ENCODE measurements around the gene ALKBH8.

DNA sequence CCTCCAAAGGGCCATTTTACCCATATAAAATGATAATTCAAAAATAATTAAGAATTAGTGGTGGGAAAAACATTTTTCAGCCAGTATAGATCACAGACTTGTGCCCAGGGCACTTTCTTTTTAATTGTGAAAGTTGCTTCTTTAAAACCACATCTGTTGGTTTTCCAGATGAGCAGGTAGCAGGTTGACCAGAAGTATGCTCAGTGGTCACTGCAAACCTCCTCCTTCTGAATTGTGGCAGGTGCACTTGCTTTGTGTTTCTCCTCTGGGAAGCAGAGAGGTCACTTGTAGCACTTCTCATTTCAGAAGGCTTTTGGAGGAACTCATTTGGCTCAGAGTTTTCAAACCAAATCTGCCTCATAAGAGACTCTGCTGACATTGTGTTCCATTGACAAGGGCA lies 83.3 kb downstream of the ALKBH8 start:
- TF ChIP-seq, protein P1, sequence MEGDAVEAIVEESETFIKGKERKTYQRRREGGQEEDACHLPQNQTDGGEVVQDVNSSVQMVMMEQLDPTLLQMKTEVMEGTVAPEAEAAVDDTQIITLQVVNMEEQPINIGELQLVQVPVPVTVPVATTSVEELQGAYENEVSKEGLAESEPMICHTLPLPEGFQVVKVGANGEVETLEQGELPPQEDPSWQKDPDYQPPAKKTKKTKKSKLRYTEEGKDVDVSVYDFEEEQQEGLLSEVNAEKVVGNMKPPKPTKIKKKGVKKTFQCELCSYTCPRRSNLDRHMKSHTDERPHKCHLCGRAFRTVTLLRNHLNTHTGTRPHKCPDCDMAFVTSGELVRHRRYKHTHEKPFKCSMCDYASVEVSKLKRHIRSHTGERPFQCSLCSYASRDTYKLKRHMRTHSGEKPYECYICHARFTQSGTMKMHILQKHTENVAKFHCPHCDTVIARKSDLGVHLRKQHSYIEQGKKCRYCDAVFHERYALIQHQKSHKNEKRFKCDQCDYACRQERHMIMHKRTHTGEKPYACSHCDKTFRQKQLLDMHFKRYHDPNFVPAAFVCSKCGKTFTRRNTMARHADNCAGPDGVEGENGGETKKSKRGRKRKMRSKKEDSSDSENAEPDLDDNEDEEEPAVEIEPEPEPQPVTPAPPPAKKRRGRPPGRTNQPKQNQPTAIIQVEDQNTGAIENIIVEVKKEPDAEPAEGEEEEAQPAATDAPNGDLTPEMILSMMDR (IDR thresholded peaks at IDR 0.05), result no peak
- no peak for TF ChIP-seq TCF7L2 (IDR thresholded peaks at IDR 0.05; ENCODE audit: low read depth, low read length)
- no peak for TF ChIP-seq POLR2AphosphoS5 (IDR thresholded peaks at IDR 0.05; ENCODE audit: low read depth, low read length)
- TF ChIP-seq, protein P2, sequence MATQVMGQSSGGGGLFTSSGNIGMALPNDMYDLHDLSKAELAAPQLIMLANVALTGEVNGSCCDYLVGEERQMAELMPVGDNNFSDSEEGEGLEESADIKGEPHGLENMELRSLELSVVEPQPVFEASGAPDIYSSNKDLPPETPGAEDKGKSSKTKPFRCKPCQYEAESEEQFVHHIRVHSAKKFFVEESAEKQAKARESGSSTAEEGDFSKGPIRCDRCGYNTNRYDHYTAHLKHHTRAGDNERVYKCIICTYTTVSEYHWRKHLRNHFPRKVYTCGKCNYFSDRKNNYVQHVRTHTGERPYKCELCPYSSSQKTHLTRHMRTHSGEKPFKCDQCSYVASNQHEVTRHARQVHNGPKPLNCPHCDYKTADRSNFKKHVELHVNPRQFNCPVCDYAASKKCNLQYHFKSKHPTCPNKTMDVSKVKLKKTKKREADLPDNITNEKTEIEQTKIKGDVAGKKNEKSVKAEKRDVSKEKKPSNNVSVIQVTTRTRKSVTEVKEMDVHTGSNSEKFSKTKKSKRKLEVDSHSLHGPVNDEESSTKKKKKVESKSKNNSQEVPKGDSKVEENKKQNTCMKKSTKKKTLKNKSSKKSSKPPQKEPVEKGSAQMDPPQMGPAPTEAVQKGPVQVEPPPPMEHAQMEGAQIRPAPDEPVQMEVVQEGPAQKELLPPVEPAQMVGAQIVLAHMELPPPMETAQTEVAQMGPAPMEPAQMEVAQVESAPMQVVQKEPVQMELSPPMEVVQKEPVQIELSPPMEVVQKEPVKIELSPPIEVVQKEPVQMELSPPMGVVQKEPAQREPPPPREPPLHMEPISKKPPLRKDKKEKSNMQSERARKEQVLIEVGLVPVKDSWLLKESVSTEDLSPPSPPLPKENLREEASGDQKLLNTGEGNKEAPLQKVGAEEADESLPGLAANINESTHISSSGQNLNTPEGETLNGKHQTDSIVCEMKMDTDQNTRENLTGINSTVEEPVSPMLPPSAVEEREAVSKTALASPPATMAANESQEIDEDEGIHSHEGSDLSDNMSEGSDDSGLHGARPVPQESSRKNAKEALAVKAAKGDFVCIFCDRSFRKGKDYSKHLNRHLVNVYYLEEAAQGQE (IDR thresholded peaks at IDR 0.05; ENCODE audit: insufficient read depth in 1 of 2, low read depth in 2 of 2, low read length in 1 of 2), result no peak
- TF ChIP-seq SIN3A (IDR thresholded peaks at IDR 0.05; ENCODE audit: borderline replicate concordance, insufficient read depth, low read depth, low read length), result no peak

All from Panc1 (cell line).